Measurements from ENCODE around the gene PTPRN2.

Gene PTPRN2

GRCh38 chr7:157893535-157894044, 694.0 kb downstream of the PTPRN2 start:
- no peak for FAIRE-seq
- TF ChIP-seq CTCF (IDR thresholded peaks at IDR 0.05; ENCODE audit: insufficient read depth, missing control alignments), result no peak
- no peak for DNase-seq (ENCODE audit: insufficient read length, low spot score)

DNA sequence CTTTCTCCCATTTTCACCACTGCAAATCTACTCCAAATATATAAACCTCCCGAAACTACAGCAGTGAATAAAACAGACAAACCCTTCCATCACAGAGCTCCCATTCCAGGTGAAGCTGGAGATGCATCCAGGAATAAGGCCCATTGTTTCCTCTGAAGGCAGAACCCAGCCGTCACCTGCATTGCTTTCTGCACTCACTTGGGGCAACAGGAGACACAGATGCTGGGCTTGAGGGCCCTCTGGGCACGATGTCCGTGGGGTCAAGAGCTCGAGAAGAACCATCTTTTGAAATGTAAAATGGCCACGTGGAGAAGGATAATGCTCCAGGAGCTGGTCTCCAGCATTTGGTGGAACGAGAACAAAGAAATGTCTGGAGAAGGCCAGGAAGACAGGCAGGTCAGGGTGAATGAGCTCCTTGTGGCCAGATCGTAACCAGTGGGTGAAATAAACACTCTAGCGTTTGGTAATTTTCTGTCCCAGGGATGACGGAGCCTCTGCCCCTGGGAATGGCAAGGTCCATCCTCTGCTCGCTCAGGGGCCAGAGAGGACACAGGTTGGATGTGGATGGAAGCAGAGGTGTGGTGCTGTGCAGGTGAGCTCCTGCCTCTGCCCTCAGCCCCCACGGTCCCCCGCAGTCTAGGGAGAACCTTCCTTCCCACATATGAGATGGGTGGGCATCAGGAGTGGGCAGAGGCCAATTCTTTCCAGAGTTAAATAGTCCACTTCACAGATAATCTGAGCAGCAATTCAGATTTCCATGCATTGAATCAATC, 694.7 kb downstream of the PTPRN2 start:
- no peak for TF ChIP-seq CTCF (IDR thresholded peaks at IDR 0.05; ENCODE audit: insufficient read depth, missing control alignments)
- no peak for FAIRE-seq
- no peak for DNase-seq (ENCODE audit: insufficient read length, low spot score)

GRCh38 chr7:157890921-157891401, 696.7 kb downstream of the PTPRN2 start:
- no peak for TF ChIP-seq CTCF (IDR thresholded peaks at IDR 0.05; ENCODE audit: insufficient read depth, missing control alignments)
- no peak for FAIRE-seq
- no peak for DNase-seq (ENCODE audit: insufficient read length, low spot score)

GRCh38 chr7:157889480-157889879, 698.1 kb downstream of the PTPRN2 start:
- TF ChIP-seq CTCF (IDR thresholded peaks at IDR 0.05; ENCODE audit: insufficient read depth, missing control alignments), result no peak
- DNase-seq (ENCODE audit: insufficient read length, low spot score) (no peak), FAIRE-seq (no peak)

DNA sequence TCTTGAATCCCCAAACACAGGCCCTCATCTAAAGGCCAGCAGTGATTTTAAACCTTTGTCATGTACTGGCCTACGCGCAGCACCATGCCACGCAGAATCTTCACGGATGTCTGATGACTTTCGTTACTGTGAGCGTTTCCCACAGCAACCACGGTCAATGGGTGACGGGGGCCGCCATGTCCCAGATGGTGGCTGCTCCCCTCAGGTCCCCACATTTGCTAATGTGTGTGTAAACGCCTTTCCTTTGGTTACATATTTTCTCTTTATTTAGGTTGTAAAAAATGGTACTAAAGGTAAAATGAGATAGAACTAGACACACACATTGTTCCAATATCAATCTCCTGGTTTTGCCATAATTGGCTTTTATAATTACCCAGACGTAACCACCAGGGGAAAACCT, 699.0 kb downstream of the PTPRN2 start:
- FAIRE-seq (no peak), DNase-seq (ENCODE audit: insufficient read length, low spot score) (no peak)
- no peak for TF ChIP-seq CTCF (IDR thresholded peaks at IDR 0.05; ENCODE audit: insufficient read depth, missing control alignments)

DNA sequence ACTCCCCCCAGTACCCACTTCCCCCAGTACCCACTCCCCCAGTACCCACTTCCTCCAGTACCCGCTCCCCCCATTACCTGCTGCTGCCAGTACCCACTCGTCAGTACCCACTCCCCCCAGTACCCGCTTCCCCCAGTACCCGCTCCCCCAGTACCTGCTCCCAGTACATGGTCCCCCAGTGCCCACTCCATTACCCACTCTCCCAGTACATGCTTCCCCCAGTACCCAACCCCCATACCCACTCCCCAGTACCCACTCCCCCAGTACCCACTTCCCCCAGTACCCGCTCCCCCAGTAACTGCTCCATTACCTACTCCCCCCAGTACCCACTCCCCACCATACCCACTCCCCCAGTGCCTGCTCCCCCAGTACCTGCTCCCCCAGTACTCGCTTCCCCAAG, 700.2 kb downstream of the PTPRN2 start:
- no peak for TF ChIP-seq CTCF (IDR thresholded peaks at IDR 0.05; ENCODE audit: insufficient read depth, missing control alignments)
- FAIRE-seq, result no peak
- no peak for DNase-seq (ENCODE audit: insufficient read length, low spot score)

GRCh38 chr7:157886711-157887110, 700.9 kb downstream of the PTPRN2 start:
- no peak for DNase-seq (ENCODE audit: insufficient read length, low spot score)
- no peak for TF ChIP-seq CTCF (IDR thresholded peaks at IDR 0.05; ENCODE audit: insufficient read depth, missing control alignments)
- no peak for FAIRE-seq
